ENCODE data around the gene EEF1AKMT4.

EEF1AKMT4 gene

DNA sequence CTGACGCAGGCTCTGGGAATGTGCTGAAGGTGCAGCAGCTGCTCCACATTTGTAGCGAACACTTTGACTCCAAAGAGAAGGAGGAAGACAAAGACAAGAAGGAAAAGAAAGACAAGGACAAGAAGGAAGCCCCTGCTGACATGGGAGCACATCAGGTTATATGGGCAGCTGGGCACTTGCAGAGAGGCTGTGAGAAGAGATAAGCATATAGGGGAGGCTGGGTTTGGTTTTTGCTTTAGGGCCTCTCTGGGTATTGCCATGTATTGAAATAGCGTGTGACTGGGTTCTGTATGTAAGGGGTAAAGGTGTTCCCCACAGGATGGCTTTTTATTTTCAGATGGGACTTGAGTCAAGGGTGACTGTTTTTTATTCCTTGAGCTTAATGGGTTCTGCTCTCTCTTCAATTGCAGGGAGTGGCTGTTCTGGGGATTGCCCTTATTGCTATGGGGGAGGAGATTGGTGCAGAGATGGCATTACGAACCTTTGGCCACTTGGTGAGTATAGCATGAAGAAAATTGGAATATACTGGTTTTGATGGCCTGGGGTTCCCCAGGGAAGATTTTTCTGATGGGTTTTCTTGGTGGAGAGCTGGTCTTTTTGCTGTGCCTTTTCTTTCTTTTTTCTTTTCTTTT is 57.0 kb downstream of the EEF1AKMT4 start:
- no peak for DNase-seq

DNA sequence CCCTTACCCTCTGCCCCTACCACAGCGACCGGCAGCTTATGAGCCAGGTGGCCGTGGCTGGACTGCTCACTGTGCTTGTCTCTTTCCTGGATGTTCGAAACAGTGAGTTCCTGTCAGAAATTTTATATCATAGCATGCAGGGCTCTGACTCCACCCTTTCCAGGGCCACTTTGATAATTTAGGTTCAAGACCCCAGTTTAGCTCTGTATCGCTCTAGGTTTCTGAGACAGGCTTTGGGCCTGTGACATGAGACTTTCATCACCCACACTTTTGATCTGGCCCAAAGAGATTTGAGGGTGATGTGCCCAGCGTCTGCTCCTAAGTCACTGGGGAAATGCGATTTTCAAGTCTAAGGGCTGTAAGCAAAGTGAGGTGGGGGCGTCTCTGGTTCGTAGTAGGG is 58.4 kb downstream of the EEF1AKMT4 start:
- DNase-seq, result no peak
